PC-3 (cell line): ENCODE results near the gene RDX.

Experiments used
- EZH2 ChIP-seq: fragments of 300-600 bp; sonication (generic); IDR thresholded peaks from one replicate; pipeline ENCODE4 v1.6.1; 2017; ENCODE audit warnings: antibody characterized with exemption, mild to moderate bottlenecking, low read length; ENCODE audit not compliant: unreplicated experiment
- EZH2phosphoT487 ChIP-seq: fragments of 300-600 bp; sonication (generic); IDR thresholded peaks from 2 replicates; pipeline ENCODE4 v1.6.1; 2018; ENCODE audit warnings: mild to moderate bottlenecking, antibody characterized with exemption, low read length, borderline replicate concordance
- TF ChIP-seq, protein P1 (sequence below): fragments of 300-600 bp; sonication (generic); conservative IDR thresholded peaks from 2 replicates; pipeline ENCODE4 v1.5.1; 2017; ENCODE audit warnings: antibody characterized with exemption, low read depth, mild to moderate bottlenecking, low read length

DNA sequence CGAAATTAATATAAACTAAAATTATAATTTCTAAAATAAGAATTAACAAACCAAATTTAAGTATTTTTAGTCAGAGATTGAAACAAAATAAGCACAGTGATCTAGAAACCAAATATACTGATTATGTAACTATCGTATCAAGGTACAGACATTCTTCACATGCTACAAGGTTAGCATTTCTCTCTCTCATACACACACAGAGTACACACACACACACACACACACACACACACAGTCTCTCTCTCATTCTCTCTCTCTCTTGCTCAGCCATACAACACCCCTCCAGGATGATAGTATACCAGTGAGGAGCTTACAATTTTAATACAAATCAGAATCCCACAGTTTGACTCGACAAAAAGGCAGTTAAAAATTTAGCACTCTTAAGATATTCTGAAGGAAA lies 66.0 kb downstream of the RDX start:
- TF ChIP-seq, protein P1, sequence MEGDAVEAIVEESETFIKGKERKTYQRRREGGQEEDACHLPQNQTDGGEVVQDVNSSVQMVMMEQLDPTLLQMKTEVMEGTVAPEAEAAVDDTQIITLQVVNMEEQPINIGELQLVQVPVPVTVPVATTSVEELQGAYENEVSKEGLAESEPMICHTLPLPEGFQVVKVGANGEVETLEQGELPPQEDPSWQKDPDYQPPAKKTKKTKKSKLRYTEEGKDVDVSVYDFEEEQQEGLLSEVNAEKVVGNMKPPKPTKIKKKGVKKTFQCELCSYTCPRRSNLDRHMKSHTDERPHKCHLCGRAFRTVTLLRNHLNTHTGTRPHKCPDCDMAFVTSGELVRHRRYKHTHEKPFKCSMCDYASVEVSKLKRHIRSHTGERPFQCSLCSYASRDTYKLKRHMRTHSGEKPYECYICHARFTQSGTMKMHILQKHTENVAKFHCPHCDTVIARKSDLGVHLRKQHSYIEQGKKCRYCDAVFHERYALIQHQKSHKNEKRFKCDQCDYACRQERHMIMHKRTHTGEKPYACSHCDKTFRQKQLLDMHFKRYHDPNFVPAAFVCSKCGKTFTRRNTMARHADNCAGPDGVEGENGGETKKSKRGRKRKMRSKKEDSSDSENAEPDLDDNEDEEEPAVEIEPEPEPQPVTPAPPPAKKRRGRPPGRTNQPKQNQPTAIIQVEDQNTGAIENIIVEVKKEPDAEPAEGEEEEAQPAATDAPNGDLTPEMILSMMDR = no peak
- TF ChIP-seq EZH2 = no peak
- no peak for TF ChIP-seq EZH2phosphoT487
